Measurements from ENCODE around the gene CPNE5. TPM values are rescaled to one million over a fixed set of nuclear protein-coding genes. Genes with fewer than 3 reads are reported as not detected.

Gene CPNE5
- total RNA-seq, 1 donor = not detected

DNA sequence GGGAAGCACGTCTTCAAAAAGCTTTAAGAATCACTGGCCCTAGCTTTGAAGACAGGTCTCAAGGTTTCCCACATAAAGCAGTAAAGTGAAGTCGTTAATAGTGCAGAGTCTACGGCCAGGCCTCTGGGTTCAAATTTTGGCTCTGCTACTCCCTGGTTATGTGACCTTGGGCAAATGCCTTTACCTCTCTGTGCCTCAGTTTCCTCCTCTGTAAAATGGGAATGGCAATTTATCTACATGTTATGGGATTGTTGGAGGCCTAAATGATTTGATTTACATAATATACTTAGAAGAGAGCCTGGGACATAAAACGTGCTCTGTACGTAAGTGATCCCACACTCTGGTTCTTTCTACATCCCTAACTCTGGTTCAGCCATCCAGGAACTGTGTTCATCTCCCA is 32.1 kb downstream of the CPNE5 start:
- DNase-seq (ENCODE audit: insufficient read length, low spot score, missing footprints) = no peak
- no peaks in the 10 kb centered on the region for H3K79me2 ChIP-seq (ENCODE audit: insufficient read depth, low read length)
- no peaks in the 10 kb centered on the region for H3K9me3 ChIP-seq (ENCODE audit: low read depth, low read length)
- no peak overlapping the region for H3K27ac ChIP-seq (ENCODE audit: low read depth, low read length)
- H4K20me1 ChIP-seq (ENCODE audit: insufficient read depth, low read length) = no peaks in the 10 kb centered on the region
- no peaks in the 10 kb centered on the region for H3K36me3 ChIP-seq (ENCODE audit: insufficient read depth, low read length)
- H3K4me1 ChIP-seq (ENCODE audit: insufficient read depth, low read length) = no peaks in the 10 kb centered on the region
- H3K27me3 ChIP-seq (ENCODE audit: insufficient read depth, low read length) = peaks cover 16% of the 10 kb centered on the region
- no peak overlapping the region for H3K4me2 ChIP-seq (ENCODE audit: insufficient read depth, low read length)
- no peak overlapping the region for H2AFZ ChIP-seq (ENCODE audit: low read length)
- TF ChIP-seq, protein P1, sequence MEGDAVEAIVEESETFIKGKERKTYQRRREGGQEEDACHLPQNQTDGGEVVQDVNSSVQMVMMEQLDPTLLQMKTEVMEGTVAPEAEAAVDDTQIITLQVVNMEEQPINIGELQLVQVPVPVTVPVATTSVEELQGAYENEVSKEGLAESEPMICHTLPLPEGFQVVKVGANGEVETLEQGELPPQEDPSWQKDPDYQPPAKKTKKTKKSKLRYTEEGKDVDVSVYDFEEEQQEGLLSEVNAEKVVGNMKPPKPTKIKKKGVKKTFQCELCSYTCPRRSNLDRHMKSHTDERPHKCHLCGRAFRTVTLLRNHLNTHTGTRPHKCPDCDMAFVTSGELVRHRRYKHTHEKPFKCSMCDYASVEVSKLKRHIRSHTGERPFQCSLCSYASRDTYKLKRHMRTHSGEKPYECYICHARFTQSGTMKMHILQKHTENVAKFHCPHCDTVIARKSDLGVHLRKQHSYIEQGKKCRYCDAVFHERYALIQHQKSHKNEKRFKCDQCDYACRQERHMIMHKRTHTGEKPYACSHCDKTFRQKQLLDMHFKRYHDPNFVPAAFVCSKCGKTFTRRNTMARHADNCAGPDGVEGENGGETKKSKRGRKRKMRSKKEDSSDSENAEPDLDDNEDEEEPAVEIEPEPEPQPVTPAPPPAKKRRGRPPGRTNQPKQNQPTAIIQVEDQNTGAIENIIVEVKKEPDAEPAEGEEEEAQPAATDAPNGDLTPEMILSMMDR (IDR thresholded peaks at IDR 0.05; ENCODE audit: extremely low read depth, low read depth, low read length) = no peak
- H3K4me3 ChIP-seq (ENCODE audit: insufficient read depth, low read length) = no peak overlapping the region

DNA sequence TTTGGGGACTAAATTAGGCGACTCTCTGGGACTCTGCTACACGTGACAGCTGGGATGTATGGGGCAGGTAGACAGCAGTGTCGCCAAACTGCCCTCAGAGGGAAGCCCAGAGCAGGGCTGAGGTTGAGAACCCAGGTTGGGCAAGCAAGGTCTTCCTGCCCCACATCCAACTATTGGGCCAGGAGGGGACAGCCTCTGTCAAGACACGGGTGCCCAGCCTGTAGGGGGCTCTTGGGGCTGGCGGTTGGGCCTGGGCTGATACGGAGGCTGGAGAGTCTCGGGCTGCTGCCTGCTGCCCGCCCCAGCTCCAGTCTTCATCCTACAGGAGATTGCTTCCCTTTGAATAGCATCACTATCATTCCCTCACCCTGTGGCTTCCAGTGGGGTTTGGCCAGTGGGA is 33.3 kb downstream of the CPNE5 start:
- Histone ChIP-seq H3K27me3 (ENCODE audit: insufficient read depth, low read length) (peaks cover 16% of the 10 kb centered on the region), H3K9me3 (ENCODE audit: low read depth, low read length) (no peaks in the 10 kb centered on the region), H3K4me1 (ENCODE audit: insufficient read depth, low read length) (no peaks in the 10 kb centered on the region), H2AFZ (ENCODE audit: low read length) (no peak overlapping the region), H3K79me2 (ENCODE audit: insufficient read depth, low read length) (no peaks in the 10 kb centered on the region), H3K4me2 (ENCODE audit: insufficient read depth, low read length) (no peak overlapping the region), H3K4me3 (ENCODE audit: insufficient read depth, low read length) (no peak overlapping the region), H3K27ac (ENCODE audit: low read depth, low read length) (no peak overlapping the region), H3K36me3 (ENCODE audit: insufficient read depth, low read length) (no peaks in the 10 kb centered on the region), H4K20me1 (ENCODE audit: insufficient read depth, low read length) (no peaks in the 10 kb centered on the region)
- no peak for DNase-seq (ENCODE audit: insufficient read length, low spot score, missing footprints)
- TF ChIP-seq, protein P1 (IDR thresholded peaks at IDR 0.05; ENCODE audit: extremely low read depth, low read depth, low read length) = no peak

DNA sequence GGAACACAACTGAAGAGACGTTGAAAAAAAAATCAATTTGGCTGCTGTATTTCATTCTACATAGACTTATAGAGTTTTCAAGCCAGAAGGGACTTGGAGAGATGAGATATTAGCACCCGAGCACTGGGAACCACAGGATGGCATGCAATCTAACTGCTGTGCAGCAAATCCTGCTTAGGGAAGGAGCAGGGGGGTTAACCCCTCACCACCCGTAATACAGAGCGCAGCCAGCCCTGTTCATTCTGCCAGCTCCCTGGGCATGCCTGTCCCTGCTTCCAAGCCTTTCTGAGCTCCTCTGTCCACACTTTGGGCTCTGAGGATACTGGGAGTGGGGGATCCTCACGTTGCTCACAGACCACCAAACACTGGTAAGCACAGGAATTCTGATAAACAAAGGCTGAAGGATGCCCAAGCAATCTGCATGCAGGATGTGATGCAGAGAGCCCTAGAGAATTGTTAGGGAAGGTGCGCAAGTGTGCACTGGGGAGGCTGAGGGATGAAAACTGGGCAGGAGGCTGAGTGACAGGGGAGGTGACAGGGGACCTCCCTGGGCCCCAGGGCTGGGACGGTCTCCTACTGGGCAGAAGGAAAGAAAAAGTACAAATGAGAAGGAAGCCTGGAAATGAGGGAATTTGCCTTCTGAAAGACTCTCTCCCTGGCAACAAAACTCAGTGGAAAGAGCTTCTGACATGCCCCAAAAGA is 34.0 kb downstream of the CPNE5 start:
- no peak overlapping the region for H3K27ac ChIP-seq (ENCODE audit: low read depth, low read length)
- TF ChIP-seq, protein P1 (IDR thresholded peaks at IDR 0.05; ENCODE audit: extremely low read depth, low read depth, low read length) = no peak
- H3K79me2 ChIP-seq (ENCODE audit: insufficient read depth, low read length) = no peaks in the 10 kb centered on the region
- DNase-seq (ENCODE audit: insufficient read length, low spot score, missing footprints) = no peak
- no peaks in the 10 kb centered on the region for H3K9me3 ChIP-seq (ENCODE audit: low read depth, low read length)
- H3K4me1 ChIP-seq (ENCODE audit: insufficient read depth, low read length) = no peaks in the 10 kb centered on the region
- H4K20me1 ChIP-seq (ENCODE audit: insufficient read depth, low read length) = no peaks in the 10 kb centered on the region
- peaks cover 16% of the 10 kb centered on the region for H3K27me3 ChIP-seq (ENCODE audit: insufficient read depth, low read length)
- H3K36me3 ChIP-seq (ENCODE audit: insufficient read depth, low read length) = no peaks in the 10 kb centered on the region
- H2AFZ ChIP-seq (ENCODE audit: low read length) = no peak overlapping the region
- H3K4me2 ChIP-seq (ENCODE audit: insufficient read depth, low read length) = no peak overlapping the region
- H3K4me3 ChIP-seq (ENCODE audit: insufficient read depth, low read length) = no peak overlapping the region

DNA sequence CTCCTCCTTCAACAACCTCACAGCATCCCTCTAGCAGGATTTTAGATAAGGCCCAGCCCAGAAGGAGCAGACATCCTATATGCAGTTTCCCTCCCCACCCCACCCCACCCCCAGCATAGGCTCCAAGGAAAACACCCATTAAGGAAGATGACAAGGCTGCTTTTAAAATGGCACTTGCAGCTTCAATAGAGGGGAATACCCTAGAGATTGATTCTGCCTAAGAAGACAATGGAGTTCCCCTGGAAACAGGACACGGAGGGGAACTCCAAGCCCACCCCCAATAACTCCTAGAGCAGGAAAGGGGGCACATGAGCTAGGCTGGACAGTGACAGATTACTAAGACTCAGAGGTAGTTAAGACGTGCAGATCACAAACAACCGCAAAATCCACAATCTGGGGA is 34.7 kb downstream of the CPNE5 start:
- Histone ChIP-seq H3K79me2 (ENCODE audit: insufficient read depth, low read length) (no peaks in the 10 kb centered on the region), H3K9me3 (ENCODE audit: low read depth, low read length) (no peaks in the 10 kb centered on the region), H3K4me3 (ENCODE audit: insufficient read depth, low read length) (no peak overlapping the region), H3K27me3 (ENCODE audit: insufficient read depth, low read length) (peaks cover 16% of the 10 kb centered on the region), H4K20me1 (ENCODE audit: insufficient read depth, low read length) (no peaks in the 10 kb centered on the region), H3K36me3 (ENCODE audit: insufficient read depth, low read length) (no peaks in the 10 kb centered on the region), H3K4me2 (ENCODE audit: insufficient read depth, low read length) (no peak overlapping the region), H3K4me1 (ENCODE audit: insufficient read depth, low read length) (no peaks in the 10 kb centered on the region), H3K27ac (ENCODE audit: low read depth, low read length) (no peak overlapping the region), H2AFZ (ENCODE audit: low read length) (no peak overlapping the region)
- no peak for DNase-seq (ENCODE audit: insufficient read length, low spot score, missing footprints)
- TF ChIP-seq, protein P1 (IDR thresholded peaks at IDR 0.05; ENCODE audit: extremely low read depth, low read depth, low read length) = no peak
